Stimulated activated CD4-positive, alpha-beta T cell treated with anti-CD3 and anti-CD28 coated beads, Interleukin-15, amount 100 ng/mL, for 1 hour (primary cell): Measurements from ENCODE around the gene NUP50.
A peak's percentile ranks its signal among the peaks of the same experiment; 100 is the strongest.
"Not testable (repeated sequence)": the region's sequence is repeated elsewhere in the genome, so short reads cannot be mapped to it uniquely, and the experiment has no call there.

ENCODE experiments used
- DNase-seq, 2 donors: peaks; one replicate each; pipeline ENCODE4 v3.0.0-alpha.2; 2020; ENCODE audit warnings: low read depth in 1 of 2, low spot score in 1 of 2

Gene NUP50

GRCh38 chr22:45159652-45160462, 3.9 kb upstream of the NUP50 start:
- no peak for DNase-seq

DNA sequence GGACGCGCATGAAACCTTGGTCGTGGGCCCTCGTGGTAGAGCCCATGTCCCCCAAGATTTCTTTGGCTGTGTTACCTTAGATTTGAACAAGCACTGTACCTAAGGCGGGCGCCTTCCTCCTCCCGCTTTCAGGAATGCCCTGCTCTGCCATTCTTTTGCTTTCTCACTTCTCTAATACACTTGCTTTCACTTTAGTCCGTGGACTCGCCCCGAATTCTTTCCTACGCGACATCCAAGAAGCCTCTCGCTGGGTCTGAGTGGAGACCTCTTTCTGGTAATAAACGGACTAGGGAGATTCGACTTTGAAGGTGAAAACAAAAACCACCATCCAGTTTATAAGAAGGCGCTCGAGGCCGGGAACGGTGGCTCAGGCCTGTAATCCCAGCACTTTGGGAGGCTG, 1.2 kb upstream of the NUP50 start:
- DNase-seq = no peak

- no peak for DNase-seq
Measured at GRCh38 chr22:45163099-45163450, 650 bp upstream of the NUP50 start.

- DNase-seq = peak in 1 of 2 donors; percentile 35
Measured at GRCh38 chr22:45164270-45165088, 754 bp downstream of the NUP50 start.

GRCh38 chr22:45166932-45167331, 3.2 kb downstream of the NUP50 start:
- DNase-seq = no peak

- DNase-seq = no peak
Measured at GRCh38 chr22:45169591-45170466, 6.1 kb downstream of the NUP50 start.

DNA sequence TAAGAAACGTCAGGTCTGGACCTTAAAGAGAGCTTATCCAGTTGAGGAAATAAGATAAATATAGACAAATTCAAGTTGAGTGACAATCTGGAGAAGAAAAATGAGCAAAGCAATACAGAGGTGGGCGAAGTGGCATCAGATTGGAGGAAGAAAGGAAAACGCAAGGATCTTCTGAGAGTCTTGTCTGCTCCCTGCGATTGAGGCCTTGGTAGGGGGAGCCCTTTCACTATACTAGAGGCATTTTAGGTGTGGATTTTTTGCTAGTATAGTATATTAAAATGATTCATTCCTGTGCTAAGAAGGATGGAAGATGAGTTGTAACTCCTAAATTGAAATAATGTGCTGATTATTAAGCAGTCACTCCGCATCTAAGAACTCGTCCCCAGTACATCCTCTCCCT, 8.1 kb downstream of the NUP50 start:
- no peak for DNase-seq

DNA sequence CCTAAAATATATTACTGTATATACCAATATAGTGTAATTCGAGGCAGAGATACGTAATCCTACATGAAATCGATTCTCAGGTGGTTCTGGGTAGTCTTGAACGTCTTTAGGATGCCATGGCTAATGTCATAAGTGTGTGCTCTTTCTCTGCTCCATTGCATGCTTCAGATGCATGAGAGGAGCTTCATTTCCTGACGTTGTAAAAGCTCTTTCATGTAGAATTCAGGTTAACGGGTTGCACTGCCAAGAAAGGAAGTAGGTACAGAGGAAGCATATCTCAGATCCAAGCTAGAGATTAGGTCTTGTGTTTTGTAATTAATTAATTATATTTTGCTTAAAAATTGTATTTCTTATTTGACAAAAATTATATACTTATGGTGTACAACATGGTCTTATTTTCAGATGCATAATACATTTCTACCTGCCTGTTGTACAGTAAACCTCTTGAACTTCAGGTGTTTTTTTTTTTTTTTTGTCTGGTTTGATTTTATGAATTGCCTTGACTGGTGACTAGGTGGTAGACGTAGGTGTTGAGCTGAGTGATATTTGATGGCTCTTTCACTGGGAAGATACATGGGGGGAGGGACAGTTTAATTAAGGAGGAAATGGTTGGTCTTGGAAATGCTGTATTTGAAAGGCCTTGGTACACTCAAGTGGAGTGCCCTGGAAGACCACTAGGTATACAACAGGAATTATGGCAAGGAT, 9.3 kb downstream of the NUP50 start:
- no peak for DNase-seq

- no peak for DNase-seq
Measured at GRCh38 chr22:45179276-45180049, 15.7 kb downstream of the NUP50 start.

DNA sequence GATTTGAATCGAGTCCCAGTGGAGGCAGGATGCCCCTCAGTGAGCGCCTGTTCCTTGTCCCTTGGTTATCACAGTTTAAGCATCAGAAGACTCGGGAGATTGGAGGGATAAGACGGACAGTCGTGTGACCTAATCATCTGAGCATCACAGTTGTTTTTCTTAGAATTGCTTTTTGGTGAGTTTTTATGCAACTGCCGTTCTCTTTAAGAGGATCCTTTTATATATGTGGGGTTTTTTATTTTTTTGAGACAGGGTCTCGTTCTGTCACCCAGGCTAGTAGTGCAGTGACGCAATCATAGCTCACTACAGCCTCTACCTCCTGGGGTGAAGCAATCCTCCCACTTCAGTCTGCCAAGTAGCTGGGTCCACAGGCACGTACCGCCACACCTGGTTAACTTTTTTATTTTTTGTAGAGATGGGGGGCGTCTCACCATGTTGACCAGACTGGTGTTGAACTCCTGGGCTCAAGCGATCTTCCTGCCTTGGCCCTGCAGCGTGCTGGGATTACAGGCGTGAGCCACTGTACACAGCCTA, 16.5 kb downstream of the NUP50 start:
- DNase-seq = no peak

GRCh38 chr22:45181240-45181639, 17.5 kb downstream of the NUP50 start:
- no peak for DNase-seq

- DNase-seq = no peak
Measured at GRCh38 chr22:45181766-45182165, 18.0 kb downstream of the NUP50 start.

DNA sequence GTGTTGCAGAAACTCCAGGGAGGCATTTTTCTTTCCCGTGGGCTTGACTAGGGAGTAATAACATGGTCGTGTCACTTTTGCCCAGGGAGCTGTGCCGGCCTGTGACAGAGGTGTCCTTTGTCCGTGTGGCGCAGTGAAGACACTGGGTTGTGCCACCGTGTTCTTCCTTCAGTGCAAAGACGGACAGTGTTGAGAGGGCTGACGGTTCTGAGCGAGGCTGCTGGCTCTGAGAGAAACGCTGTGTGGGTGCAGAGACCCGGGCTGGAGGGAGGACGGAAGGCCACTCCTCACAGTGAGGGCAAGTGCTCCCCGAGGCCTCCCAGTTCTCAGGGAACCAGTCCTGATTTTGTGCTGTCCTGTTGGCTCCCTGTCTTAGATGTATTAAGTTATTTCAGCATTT, 20.2 kb downstream of the NUP50 start:
- no peak for DNase-seq

DNA sequence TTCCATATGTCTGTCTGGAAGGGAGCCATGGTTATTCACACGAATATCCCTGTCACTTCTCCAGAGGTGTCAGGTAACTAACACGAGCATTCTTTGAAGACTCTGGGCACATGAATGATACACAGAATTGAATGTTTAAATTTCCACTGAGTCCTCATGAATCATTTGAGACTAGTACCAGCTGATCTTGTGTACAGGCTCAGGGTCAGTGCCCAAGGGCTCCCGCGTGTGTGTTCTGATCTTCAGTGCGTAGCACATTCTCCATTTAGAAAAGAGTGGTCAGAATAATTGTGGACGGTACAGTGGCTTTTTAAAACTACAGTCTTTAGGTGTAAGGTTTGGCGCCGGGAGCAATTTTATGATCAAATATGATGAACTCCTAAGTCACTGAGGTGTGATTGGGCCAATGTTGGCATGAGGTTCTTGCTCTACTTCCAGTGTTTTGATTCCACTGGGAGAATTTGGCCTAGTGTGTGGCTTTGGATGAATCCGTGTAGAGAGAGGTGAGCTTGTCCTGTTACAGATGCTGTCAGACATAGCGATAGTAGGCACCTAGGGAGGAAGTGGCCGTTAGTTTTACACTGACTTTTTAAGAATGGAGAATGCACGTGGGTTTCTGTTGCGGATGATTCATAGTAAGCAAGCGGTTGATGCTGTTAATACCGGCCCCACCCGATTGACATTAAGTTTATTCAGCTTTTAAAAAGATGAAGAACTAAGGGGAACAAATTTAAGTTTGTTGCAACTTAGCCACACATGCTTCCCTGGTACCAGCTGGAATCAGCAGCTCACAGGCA, 22.2 kb downstream of the NUP50 start:
- no peak for DNase-seq

DNA sequence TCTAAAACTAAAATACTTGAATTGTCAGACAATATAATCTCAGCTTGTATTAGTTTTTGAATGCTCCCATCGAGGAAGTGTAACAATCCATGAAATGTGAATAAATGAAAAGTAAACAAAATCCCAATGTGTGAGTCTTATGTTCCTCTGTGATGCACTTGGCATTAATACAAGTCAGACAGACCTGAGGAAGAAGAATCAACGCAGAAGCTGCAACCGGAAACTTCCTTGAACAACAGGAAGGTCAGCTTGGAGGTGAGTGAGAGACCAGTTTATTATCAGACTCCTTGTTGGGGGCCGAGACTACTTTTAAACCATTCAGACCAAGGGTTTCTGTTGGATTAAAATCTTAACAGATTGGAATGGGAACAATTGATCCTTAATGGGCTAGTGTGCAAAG, 24.2 kb downstream of the NUP50 start:
- DNase-seq = no peak

DNA sequence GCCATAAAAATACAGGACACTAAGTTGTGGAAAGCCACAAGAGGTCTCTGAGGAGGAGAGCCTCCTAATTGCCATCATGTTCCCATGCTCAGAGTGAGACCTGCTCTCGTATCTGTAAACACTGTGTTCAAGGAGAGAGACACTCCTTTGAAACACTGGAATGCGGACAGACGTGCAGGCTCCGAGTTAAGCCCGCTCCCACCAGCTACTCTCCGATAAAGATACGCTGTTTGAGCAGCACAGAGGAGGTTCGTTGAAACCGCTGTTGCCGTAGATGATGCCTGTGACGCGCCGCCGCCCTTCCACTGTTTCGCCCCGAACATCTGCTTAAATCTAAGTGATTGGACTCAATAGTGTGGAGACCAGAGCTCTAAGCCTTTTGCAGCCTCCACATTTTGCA, 25.1 kb downstream of the NUP50 start:
- DNase-seq = no peak

DNA sequence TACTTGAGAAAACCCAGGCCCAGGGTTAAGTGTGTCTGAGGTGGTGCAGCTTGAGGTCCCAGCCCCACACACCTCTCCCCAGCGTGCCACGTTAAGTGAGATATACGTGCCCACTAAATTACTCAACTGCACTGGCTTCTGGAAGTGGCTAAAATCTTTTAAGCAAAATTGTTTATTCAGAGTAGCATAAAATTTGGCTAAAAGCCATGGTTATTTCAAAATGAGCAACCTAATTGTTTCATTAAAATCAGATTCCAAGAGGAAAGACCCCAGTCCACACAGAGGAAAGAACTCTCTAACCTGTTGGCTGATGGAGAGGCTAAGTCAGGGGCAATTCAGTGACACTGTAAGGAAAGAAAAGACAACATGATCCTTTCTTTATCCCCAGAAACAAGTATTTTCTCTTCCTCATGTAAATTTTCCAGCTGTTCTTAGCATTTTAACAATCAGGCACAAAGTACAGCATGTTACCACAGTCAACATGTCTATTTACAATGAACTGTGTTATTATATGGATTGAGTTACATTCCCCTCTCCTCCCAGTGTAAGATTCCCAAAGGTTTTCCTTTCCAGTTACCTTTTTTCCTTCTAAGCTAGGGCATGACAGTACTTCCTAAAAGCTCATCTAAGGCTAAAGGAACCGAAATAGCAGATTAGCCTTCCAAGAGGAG, 26.6 kb downstream of the NUP50 start:
- DNase-seq = no peak

- DNase-seq = not testable (repeated sequence)
Measured at GRCh38 chr22:45191746-45192145, 28.0 kb downstream of the NUP50 start.
